Smooth muscle cell (in vitro differentiated cells): Measurements from ENCODE around the gene APLF. TPM values are rescaled to one million over a fixed set of nuclear protein-coding genes. Genes with fewer than 3 reads are reported as not detected.

Experiments used
- DNase-seq: peaks from one replicate; lab custom pipeline; 2025; ENCODE audit not compliant: unreplicated experiment; lab: John Stamatoyannopoulos, UW
- H2AFZ ChIP-seq: fragments of 200-600 bp; sonication (generic); 2 replicates; pipeline ENCODE4 v1.6.0; 2016; ENCODE audit warnings: antibody characterized with exemption, low read depth, mild to moderate bottlenecking
- H3F3A ChIP-seq: fragments of 200-600 bp; sonication (generic); 2 replicates; pipeline ENCODE4 v1.6.0; 2017; ENCODE audit warnings: antibody characterized with exemption, low read depth
- H3K27ac ChIP-seq: fragments of 200-600 bp; sonication (generic); 2 replicates; pipeline ENCODE4 v1.5.1; 2016; ENCODE audit warnings: low read depth, mild to moderate bottlenecking
- H3K27me3 ChIP-seq: fragments of 200-600 bp; sonication (generic); 2 replicates; pipeline ENCODE4 v1.6.1; 2016; ENCODE audit warnings: low read depth, mild to moderate bottlenecking
- H3K36me3 ChIP-seq: fragments of 200-600 bp; sonication (generic); 2 replicates; pipeline ENCODE4 v1.5.1; 2016; ENCODE audit warnings: low read depth
- H3K4me1 ChIP-seq: fragments of 200-600 bp; sonication (generic); 2 replicates; pipeline ENCODE4 v1.5.1; 2016; ENCODE audit warnings: low read depth
- H3K4me2 ChIP-seq: fragments of 200-600 bp; sonication (generic); 2 replicates; pipeline ENCODE4 v1.6.0; 2016; ENCODE audit warnings: mild to moderate bottlenecking
- H3K4me3 ChIP-seq: fragments of 200-600 bp; sonication (generic); 2 replicates; pipeline ENCODE4 v1.5.1; 2016; ENCODE audit warnings: mild to moderate bottlenecking
- H3K79me2 ChIP-seq: fragments of 200-600 bp; sonication (generic); 2 replicates; pipeline ENCODE4 v1.6.0; 2016; ENCODE audit warnings: low read depth, mild to moderate bottlenecking
- H3K9ac ChIP-seq: fragments of 200-600 bp; sonication (generic); 2 replicates; pipeline ENCODE4 v1.6.0; 2016; ENCODE audit warnings: low read depth
- H3K9me3 ChIP-seq: fragments of 200-600 bp; sonication (generic); replicated peaks from 2 replicates; pipeline ENCODE4 v1.5.1; 2016; ENCODE audit warnings: low read depth
- H4K20me1 ChIP-seq: fragments of 200-600 bp; sonication (generic); 2 replicates; pipeline ENCODE4 v1.6.0; 2016; ENCODE audit warnings: low read depth
- WGBS: methylation state at CpG from one replicate; pipeline ENCODE4 v1.1.7; 2016; ENCODE audit warnings: low lambda C conversion rate; 5-methylcytosine and 5-hydroxymethylcytosine counted together
- polyA plus RNA-seq: library from polyadenylated mRNA; unstranded; fragments of >200 nt; fragmentation: Nextera tagmentation; extraction: Ambion mirVana; gene quantifications from 2 replicates; pipeline ENCODE4 v1.2.1, GENCODE V29; 2016
- total RNA-seq: library from RNA; depleted of rRNA; stranded (reverse); fragments of >200 nt; gene quantifications from 2 replicates; pipeline ENCODE4 v1.2.3, GENCODE V29; 2014
- TF ChIP-seq, protein P1 (sequence below): fragments of 200-600 bp; sonication (generic); IDR thresholded peaks from 2 replicates; pipeline ENCODE4 v1.5.1; 2017; ENCODE audit warnings: borderline replicate concordance, mild to moderate bottlenecking, antibody characterized with exemption; ENCODE audit not compliant: insufficient read depth, poor library complexity, severe bottlenecking

APLF gene
- total and polyA plus RNA-seq, 2 experiments from 2014 or later, result 3.4 to 8.0 TPM

- WGBS, result 84% methylated on average over 3 of the region's 3 CpGs
- Histone ChIP-seq H3K27me3 (peaks cover 3% of the 10 kb centered on the region), H3K9ac (no peak overlapping the region), H3K4me1 (no peaks in the 10 kb centered on the region), H3K4me3 (no peak overlapping the region), H3K9me3 (no peaks in the 10 kb centered on the region), H3K27ac (no peak overlapping the region), H3K4me2 (no peak overlapping the region), H3K36me3 (no peaks in the 10 kb centered on the region), H2AFZ (no peak overlapping the region), H3F3A (no peaks in the 10 kb centered on the region), H4K20me1 (no peaks in the 10 kb centered on the region), H3K79me2 (no peaks in the 10 kb centered on the region)
- TF ChIP-seq, protein P1, sequence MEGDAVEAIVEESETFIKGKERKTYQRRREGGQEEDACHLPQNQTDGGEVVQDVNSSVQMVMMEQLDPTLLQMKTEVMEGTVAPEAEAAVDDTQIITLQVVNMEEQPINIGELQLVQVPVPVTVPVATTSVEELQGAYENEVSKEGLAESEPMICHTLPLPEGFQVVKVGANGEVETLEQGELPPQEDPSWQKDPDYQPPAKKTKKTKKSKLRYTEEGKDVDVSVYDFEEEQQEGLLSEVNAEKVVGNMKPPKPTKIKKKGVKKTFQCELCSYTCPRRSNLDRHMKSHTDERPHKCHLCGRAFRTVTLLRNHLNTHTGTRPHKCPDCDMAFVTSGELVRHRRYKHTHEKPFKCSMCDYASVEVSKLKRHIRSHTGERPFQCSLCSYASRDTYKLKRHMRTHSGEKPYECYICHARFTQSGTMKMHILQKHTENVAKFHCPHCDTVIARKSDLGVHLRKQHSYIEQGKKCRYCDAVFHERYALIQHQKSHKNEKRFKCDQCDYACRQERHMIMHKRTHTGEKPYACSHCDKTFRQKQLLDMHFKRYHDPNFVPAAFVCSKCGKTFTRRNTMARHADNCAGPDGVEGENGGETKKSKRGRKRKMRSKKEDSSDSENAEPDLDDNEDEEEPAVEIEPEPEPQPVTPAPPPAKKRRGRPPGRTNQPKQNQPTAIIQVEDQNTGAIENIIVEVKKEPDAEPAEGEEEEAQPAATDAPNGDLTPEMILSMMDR, result no peak
- no peak for DNase-seq
Observed at GRCh38 chr2:68425503-68425902, 41.9 kb upstream of the APLF start.

DNA sequence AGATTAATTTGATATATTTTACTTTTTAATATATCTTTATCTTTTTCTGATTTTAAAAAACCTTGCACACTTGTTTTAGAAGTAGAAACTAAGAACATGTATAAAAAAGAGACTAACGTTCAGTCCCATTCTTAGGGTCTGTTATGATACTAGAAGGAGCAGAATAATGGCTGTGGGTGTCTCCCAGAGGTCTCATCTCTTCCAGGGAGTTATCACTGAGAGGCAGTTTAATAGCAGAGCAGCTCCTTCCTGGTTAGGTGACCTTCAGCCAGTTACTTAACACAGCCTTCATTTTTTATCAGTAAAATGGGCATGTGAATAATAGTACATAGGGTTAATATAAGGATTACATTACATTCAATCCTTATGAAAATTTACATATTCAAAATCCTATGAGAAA, 40.9 kb upstream of the APLF start:
- Histone ChIP-seq H3K27me3 (peaks cover 3% of the 10 kb centered on the region), H3K4me3 (no peak overlapping the region), H3K27ac (no peak overlapping the region), H3F3A (no peaks in the 10 kb centered on the region), H3K9me3 (no peaks in the 10 kb centered on the region), H3K79me2 (no peaks in the 10 kb centered on the region), H4K20me1 (no peaks in the 10 kb centered on the region), H3K4me2 (no peak overlapping the region), H3K9ac (no peak overlapping the region), H3K4me1 (no peaks in the 10 kb centered on the region), H2AFZ (no peak overlapping the region), H3K36me3 (no peaks in the 10 kb centered on the region)
- TF ChIP-seq, protein P1, result no peak
- DNase-seq, result no peak
- WGBS, result 95% methylated on average over 1 of the region's 1 CpG

DNA sequence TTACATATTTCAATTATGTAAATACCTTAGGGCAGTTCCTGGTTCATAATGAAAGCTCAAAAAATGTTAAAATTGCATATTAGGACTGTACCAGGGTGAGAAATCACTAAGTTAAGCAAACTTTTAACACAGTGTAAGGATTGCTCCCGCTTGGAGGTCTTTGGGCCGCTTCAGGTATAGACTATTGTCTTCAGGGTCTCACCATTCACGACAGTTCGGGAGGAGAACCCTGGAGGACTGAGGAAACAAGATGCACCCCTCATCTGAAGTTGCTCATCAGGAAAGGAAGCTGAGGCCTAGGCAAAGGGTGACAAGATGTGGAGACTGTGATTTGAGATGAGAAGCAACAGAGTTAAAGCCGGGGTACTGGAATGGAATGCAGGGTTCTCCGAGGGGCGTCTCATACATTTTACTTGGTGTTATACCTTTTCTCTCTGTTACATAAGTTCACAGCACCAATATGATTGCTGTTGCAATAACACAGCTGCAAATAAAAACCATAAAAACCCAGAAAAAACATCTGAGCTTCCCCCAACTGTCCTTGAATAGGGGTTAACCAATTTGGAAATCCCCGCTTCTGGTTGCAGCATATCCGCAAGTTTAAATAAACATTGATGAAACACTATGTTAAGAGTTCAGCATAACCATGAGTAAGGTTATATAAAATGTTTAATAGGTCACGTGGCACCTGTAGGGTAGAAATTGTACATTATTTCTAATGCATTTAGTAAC, 40.4 kb upstream of the APLF start:
- TF ChIP-seq, protein P1, result no peak
- Histone ChIP-seq H3K9me3 (no peaks in the 10 kb centered on the region), H3K4me3 (no peak overlapping the region), H3K79me2 (no peaks in the 10 kb centered on the region), H3K9ac (no peak overlapping the region), H3K27me3 (peaks cover 3% of the 10 kb centered on the region), H4K20me1 (no peaks in the 10 kb centered on the region), H3K4me1 (no peaks in the 10 kb centered on the region), H3F3A (no peaks in the 10 kb centered on the region), H3K36me3 (no peaks in the 10 kb centered on the region), H2AFZ (no peak overlapping the region), H3K27ac (no peak overlapping the region), H3K4me2 (no peak overlapping the region)
- DNase-seq, result no peak
- WGBS, result 92% methylated on average over 10 of the region's 10 CpGs

DNA sequence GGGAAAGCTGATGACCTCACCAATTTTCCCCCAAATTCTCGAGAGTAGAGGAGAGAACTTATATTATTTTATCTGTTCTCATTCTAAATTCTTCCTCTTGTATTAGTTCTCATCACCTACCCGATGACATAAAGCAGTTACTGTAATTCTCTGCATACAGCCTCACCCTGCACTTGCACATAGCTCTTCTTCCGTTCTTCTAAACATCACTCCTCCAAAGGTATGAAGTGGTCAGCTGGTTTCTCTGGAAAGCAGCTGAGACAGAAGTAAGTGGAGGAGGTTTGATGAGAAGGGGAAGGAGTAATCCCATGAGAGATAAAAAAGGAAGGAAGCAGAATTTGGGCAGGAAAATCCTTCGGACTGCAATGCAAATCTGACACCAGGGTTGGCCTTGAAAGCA, 39.3 kb upstream of the APLF start:
- H2AFZ ChIP-seq, result no peak overlapping the region
- no peaks in the 10 kb centered on the region for H4K20me1 ChIP-seq
- no peak overlapping the region for H3K4me2 ChIP-seq
- H3K9ac ChIP-seq, result no peak overlapping the region
- no peaks in the 10 kb centered on the region for H3K9me3 ChIP-seq
- H3K36me3 ChIP-seq, result no peaks in the 10 kb centered on the region
- H3K4me3 ChIP-seq, result no peak overlapping the region
- H3K27me3 ChIP-seq, result peaks cover 3% of the 10 kb centered on the region
- 80% methylated on average over 4 of the region's 4 CpGs for WGBS
- DNase-seq, result no peak
- no peaks in the 10 kb centered on the region for H3F3A ChIP-seq
- no peaks in the 10 kb centered on the region for H3K4me1 ChIP-seq
- TF ChIP-seq, protein P1, result no peak
- no peaks in the 10 kb centered on the region for H3K79me2 ChIP-seq
- H3K27ac ChIP-seq, result no peak overlapping the region
